HG02763 (cell line): ENCODE measurements around the gene HEBP2.

ENCODE experiments used
- ATAC-seq: cut with Tn5 transposase; IDR thresholded peaks from one replicate; pipeline ENCODE4 v1.9.1; 2021; ENCODE audit warnings: mild to moderate bottlenecking, moderate library complexity; ENCODE audit not compliant: unreplicated experiment

The HEBP2 gene

DNA sequence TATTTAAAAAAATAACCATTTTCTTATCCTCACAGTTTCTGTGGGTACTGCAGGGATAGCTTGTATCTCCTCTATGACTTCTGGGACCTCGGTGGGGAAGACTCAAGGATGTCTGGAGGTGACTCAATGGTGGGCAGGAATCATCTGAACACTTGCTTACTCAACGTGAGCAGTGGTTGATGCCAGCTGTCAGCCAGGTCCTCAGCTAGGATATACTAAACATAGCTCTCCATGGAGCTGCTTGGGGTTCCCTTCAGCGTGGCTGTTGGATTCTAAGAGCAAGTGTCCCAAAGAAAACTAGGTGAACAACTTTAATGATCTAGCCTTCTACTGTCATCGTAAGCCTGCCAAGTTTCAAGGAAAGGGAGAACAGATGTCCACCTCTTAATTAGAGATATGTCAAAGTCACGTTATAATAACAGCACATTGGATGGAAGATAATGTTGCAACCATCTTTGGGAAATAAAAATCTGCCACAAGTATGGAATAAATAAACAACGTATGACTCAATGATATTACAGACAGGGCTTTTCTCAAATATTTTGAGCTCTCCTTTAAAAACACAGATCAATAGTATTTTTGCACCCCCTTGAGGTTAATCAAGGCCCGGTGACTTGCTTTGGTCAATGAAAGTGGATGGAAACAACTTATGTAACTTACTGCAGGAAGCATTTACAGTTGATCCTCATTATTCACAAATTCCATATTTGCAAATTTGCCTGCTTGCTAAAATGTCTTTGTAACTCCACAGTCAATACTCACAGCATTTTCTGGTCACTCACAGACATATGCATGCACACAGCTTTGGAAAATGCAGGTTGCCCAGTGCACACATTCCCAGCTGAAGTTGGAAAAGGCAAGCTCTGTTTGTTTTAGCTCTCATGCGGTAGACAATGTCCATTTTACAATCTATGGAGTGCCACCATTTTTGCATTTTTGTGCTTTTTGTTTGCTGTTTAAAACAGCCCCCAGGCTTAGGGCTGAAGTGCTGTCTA lies 6.6 kb upstream of the HEBP2 start:
- no peak for ATAC-seq

DNA sequence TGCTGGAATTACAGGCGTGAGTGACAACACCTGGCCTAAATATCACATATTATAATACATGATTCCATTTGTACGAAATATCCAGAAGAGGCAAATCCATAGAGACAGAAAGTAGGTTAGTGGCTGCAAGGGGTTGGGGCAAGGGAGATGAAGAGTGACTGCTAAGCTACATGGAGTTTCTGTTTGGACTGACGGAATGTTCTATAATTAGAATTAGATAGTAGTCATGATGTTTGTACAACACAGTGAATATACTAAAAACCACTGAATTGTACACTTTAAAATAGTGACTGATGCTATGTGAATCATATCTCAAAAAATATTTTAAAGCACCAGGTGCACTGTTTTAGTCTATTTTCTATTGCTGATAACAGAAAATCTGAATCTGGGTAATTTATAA lies 3.7 kb upstream of the HEBP2 start:
- no peak for ATAC-seq

GRCh38 chr6:138401960-138402837 lies 1.8 kb upstream of the HEBP2 start:
- ATAC-seq, result no peak

GRCh38 chr6:138402838-138403187 lies 1.2 kb upstream of the HEBP2 start:
- ATAC-seq, result no peak

GRCh38 chr6:138403324-138403800 lies 661 bp upstream of the HEBP2 start:
- no peak for ATAC-seq

DNA sequence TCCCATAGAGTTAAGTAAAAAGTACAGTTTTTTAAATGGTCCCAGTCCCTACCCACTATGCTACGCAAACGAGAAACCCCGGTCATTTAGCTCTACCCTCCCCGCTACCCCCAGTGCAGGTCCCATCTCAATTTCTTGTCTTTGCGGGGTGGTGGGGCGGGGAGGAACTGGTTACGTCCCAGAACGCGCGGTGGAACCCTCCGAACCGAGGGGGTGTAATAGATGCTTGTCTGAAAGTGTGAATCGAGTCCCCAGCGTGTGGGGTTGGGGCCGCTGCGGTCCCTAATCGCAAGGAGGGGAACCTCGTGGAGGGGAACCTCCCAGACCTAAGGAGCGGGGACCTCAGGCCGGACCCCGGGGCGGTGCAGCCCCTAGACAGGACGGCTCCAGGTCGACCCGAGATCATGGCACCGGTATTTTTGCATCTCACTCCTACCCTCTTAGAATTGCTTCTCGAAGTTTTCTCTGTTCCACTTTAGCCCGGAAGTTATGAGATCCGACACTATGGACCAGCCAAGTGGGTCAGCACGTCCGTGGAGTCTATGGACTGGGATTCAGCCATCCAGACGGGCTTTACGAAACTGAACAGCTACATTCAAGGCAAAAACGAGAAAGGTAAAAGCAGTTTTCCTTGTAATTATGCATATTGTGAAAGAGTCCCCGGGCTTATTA lies 779 bp downstream of the HEBP2 start:
- no peak for ATAC-seq

GRCh38 chr6:138405816-138406413 lies 1.9 kb downstream of the HEBP2 start:
- ATAC-seq, result no peak

GRCh38 chr6:138406443-138406842 lies 2.4 kb downstream of the HEBP2 start:
- no peak for ATAC-seq

GRCh38 chr6:138410048-138410735 lies 6.2 kb downstream of the HEBP2 start:
- ATAC-seq, result no peak

GRCh38 chr6:138410972-138411880 lies 7.2 kb downstream of the HEBP2 start:
- no peak for ATAC-seq

DNA sequence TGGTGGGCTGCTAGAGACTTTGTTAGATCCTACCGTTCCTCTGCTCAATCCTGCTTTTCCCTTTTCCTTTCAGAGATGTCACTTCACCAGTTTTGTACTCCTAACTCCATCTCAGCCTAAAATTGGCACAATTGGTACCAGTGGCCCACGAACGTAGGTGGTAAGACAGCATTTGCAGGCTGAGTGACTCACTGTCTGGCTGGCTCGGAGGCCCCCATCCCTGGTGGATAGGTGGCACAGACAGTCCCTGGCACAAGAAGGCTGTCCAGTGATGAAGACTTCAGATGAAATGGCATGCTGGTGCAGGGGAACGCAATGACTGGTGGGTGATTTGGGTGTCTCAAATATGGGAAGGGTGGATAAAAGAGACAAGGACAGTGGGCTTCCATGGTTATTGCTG lies 11.1 kb downstream of the HEBP2 start:
- ATAC-seq, result no peak

GRCh38 chr6:138416206-138416605 lies 12.2 kb downstream of the HEBP2 start:
- no peak for ATAC-seq

- no peak for ATAC-seq
Observed at GRCh38 chr6:138417493-138418117, 13.6 kb downstream of the HEBP2 start.

DNA sequence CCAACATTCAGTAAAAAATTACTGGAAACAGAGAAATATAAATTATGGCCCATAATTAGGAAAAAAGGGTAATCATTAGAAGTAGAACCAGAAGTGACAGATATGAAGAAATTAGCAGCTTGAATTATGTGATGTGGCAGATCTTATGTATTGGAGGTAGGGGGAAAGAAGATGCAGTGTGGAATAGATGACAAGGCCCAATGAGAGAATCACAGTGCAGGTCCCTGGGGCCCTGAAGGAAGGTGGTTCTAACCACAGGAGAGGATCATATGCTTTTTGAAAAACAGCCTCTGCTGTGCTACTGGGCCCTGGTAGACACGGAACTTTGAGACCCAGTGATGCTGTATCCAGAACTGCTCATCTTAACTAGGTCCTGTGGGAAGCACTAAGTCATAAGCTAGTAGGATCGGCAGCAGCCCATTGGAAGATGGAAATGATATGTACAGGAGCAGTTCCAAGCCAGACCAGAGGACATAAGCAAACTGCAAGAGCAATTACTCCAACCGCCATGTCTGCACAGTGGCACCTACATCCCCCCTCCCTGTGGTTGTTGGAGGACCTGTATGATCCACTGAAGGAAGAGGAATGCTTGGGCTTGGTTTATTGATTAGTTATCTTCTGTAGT lies 14.2 kb downstream of the HEBP2 start:
- no peak for ATAC-seq

- ATAC-seq, result no peak
Observed at GRCh38 chr6:138419766-138420165, 15.7 kb downstream of the HEBP2 start.

DNA sequence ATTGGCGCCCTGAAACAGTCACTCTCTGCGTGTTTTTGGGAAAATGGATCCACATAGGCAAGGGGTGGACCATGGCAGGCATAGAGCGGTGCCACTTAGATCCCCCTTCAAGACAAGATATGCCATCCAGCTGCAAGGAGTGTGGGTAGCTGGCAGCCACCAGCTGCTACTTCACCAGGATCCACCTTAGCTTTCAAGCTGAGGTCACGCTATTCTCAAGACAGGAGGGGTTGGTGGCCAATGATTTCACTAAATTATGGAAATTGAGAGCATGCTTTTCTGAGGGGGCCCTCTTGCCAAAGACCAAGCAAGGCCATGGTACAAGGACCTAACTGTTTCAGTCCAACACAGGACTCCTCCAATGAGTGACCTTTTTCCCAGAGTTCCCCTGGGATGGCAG lies 16.3 kb downstream of the HEBP2 start:
- ATAC-seq, result no peak

GRCh38 chr6:138421089-138421488 lies 17.1 kb downstream of the HEBP2 start:
- no peak for ATAC-seq

DNA sequence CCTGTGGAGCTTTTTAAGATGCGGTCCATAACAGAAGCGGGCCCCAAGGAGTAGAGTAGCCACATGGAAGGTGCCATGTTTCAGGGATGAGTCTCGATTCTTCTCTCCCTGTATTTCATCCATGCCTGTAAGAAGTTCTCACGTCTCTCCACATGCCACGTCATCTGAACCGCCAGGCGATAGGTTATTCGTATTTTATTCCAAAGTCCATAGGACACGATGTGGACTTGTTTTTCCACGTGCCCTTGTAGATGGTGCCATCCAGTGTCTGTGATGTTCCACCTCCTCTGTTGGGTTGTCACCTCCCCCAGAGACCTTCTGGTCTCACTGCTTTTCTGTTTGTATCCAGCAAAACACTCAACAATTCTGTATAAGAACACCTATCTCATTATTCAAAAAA lies 17.6 kb downstream of the HEBP2 start:
- no peak for ATAC-seq
